Activated naive CD8-positive, alpha-beta T cell treated with anti-CD3 and anti-CD28 coated beads, Interleukin-2, amount 50 U/mL, for 16 hours (primary cell): ENCODE measurements around the gene GPRC5C.

Source experiments
- DNase-seq: peaks from one replicate; pipeline ENCODE4 v3.0.0-alpha.2; 2020; ENCODE audit warnings: low read depth, low spot score

The GPRC5C gene

GRCh38 chr17:74432766-74433391 lies 991 bp downstream of the GPRC5C start:
- DNase-seq = no peak

GRCh38 chr17:74433421-74434121 lies 1.7 kb downstream of the GPRC5C start:
- no peak for DNase-seq

GRCh38 chr17:74435775-74436359 lies 4.0 kb downstream of the GPRC5C start:
- no peak for DNase-seq

- DNase-seq = no peak
These were observed 5.8 kb downstream of the GPRC5C start for GRCh38 chr17:74437702-74438101.

- DNase-seq = no peak
These were observed 8.0 kb downstream of the GPRC5C start for GRCh38 chr17:74439691-74440567.

GRCh38 chr17:74441537-74441936 lies 9.6 kb downstream of the GPRC5C start:
- no peak for DNase-seq

- no peak for DNase-seq
These were observed 10.4 kb downstream of the GPRC5C start for GRCh38 chr17:74442291-74442669.

GRCh38 chr17:74442670-74443515 lies 11.0 kb downstream of the GPRC5C start:
- no peak for DNase-seq

GRCh38 chr17:74443516-74444296 lies 11.8 kb downstream of the GPRC5C start:
- DNase-seq = no peak

GRCh38 chr17:74444406-74444805 lies 12.5 kb downstream of the GPRC5C start:
- no peak for DNase-seq

- DNase-seq = no peak
These were observed 13.3 kb downstream of the GPRC5C start for GRCh38 chr17:74445158-74445557.

GRCh38 chr17:74446551-74447500 lies 14.9 kb downstream of the GPRC5C start:
- no peak for DNase-seq

GRCh38 chr17:74447628-74448159 lies 15.8 kb downstream of the GPRC5C start:
- no peak for DNase-seq

- no peak for DNase-seq
These were observed 16.9 kb downstream of the GPRC5C start for GRCh38 chr17:74448756-74449155.

GRCh38 chr17:74449306-74449705 lies 17.4 kb downstream of the GPRC5C start:
- no peak for DNase-seq

- DNase-seq = no peak
These were observed 17.9 kb downstream of the GPRC5C start for GRCh38 chr17:74449773-74450172.

- no peak for DNase-seq
These were observed 18.3 kb downstream of the GPRC5C start for GRCh38 chr17:74450231-74450630.

- DNase-seq = no peak
These were observed 19.1 kb downstream of the GPRC5C start for GRCh38 chr17:74450925-74451403.

GRCh38 chr17:74451557-74451956 lies 19.7 kb downstream of the GPRC5C start:
- no peak for DNase-seq
